Muscle of leg (tissue), 11 donors: Measurements from ENCODE around the gene FRAS1. TPM values are rescaled to one million over a fixed set of nuclear protein-coding genes. Genes with fewer than 3 reads are reported as not detected.

Experiments
- DNase-seq: peaks from one replicate; pipeline ENCODE4 v3.0.0; 2013
- H3K27ac ChIP-seq: one replicate; pipeline ENCODE4 v1.5.1; 2013; ENCODE audit warnings: mild to moderate bottlenecking, low read length, control low read depth
- H3K27me3 ChIP-seq: one replicate; pipeline ENCODE4 v1.6.1; 2013; ENCODE audit warnings: low read length; ENCODE audit not compliant: control insufficient read depth, insufficient read depth
- H3K36me3 ChIP-seq: one replicate; pipeline ENCODE4 v1.6.1; 2013; ENCODE audit warnings: low read length; ENCODE audit not compliant: control insufficient read depth, insufficient read depth
- H3K4me1 ChIP-seq: one replicate; pipeline ENCODE4 v1.6.1; 2013; ENCODE audit warnings: low read length; ENCODE audit not compliant: control insufficient read depth, insufficient read depth
- H3K4me3 ChIP-seq: one replicate; pipeline ENCODE4 v1.5.1; 2013; ENCODE audit warnings: low read length, control low read depth
- H3K9me3 ChIP-seq: replicated peaks from 2 replicates; pipeline ENCODE4 v1.6.1; 2013; ENCODE audit warnings: low read depth, low read length; ENCODE audit not compliant: control insufficient read depth
- WGBS: methylation state at CpG from one replicate; pipeline ENCODE4 v1.1.5; 2013; ENCODE audit warnings: missing lambda C conversion rate; ENCODE audit not compliant: insufficient coverage; 5-methylcytosine and 5-hydroxymethylcytosine counted together
- polyA plus RNA-seq, 8 donors: library from polyadenylated mRNA; unstranded; fragments of 120-200 nt; gene quantifications; one replicate each; pipeline versions ENCODE4 v1.2.1 to v1.2.3, GENCODE V29; 2013; ENCODE audit warnings: inconsistent platforms in 1 of 8, low replicate concordance in 1 of 8; ENCODE audit not compliant: insufficient read length in 8 of 8, insufficient read depth in 1 of 8
- total RNA-seq: library from RNA; stranded (reverse); fragments of 120-200 nt; gene quantifications from one replicate; pipeline ENCODE4 v1.2.4, GENCODE V29; 2013

The FRAS1 gene
- total and polyA plus RNA-seq, 9 donors: 3.6 to 15.8 (median 7.4) TPM

DNA sequence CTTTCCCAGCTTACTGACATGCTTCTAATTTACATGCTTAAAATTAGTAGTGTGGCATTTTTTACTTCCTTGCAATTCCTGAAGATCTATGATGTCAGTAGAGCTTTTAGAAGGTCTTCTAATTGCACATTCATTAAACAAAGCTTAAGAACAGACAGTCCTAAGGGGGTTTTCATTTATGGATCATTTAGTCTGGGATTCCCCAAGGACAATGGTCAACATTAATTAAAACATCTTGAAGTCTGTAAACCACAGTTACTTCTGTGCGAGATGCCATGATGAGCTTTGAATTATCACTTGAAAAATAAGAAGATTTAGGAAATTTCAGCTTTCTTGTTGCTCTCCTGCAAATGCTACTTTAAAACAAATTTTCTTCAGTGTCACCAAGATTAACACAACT, 514.7 kb downstream of the FRAS1 start:
- DNase-seq: no peak
- Histone ChIP-seq H3K36me3 (no peaks in the 10 kb centered on the region), H3K27ac (no peak overlapping the region), H3K9me3 (no peaks in the 10 kb centered on the region), H3K27me3 (no peaks in the 10 kb centered on the region), H3K4me1 (peaks cover 8% of the 10 kb centered on the region), H3K4me3 (no peak overlapping the region)
- no CpG with 5 or more reads among the region's 1 CpG for WGBS

DNA sequence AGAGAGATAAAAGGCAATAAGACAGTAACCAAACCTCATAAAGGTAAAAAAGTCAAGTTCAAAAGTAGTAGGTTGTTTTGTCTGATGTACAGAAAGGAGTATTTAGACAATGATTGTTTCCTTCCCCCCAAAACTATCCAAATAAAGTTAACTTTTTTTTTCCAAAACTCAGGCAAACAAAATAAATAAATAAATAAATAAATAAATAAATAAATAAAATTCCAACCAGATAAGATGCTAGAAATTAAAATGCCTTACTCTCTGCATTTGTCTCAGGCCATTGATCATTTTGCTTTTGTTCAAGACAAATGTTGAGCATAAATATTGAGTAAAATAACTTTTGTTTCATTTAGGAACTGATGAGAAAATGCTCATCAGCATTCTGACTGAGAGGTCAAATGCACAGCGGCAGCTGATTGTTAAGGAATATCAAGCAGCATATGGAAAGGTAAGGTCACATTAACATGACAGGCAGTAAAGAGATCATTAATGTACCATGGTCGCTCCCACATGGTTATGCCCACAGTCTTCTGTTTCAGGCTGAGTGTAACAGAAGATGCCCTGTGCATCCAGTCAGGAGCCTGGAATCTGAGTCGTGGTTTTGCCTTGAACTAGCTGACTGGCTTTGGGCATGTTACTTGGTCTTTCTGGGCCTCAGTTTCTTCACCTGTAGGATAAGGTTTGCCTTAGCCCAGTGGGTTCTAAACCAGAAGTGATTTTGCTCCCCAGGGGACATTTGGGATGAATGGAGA, 521.7 kb downstream of the FRAS1 start:
- no peaks in the 10 kb centered on the region for H3K9me3 ChIP-seq
- no peaks in the 10 kb centered on the region for H3K27me3 ChIP-seq
- H3K4me3 ChIP-seq: no peak overlapping the region
- DNase-seq: no peak
- WGBS: 96% methylated on average over 3 of the region's 3 CpGs
- H3K27ac ChIP-seq: no peak overlapping the region
- no peaks in the 10 kb centered on the region for H3K36me3 ChIP-seq
- no peaks in the 10 kb centered on the region for H3K4me1 ChIP-seq

DNA sequence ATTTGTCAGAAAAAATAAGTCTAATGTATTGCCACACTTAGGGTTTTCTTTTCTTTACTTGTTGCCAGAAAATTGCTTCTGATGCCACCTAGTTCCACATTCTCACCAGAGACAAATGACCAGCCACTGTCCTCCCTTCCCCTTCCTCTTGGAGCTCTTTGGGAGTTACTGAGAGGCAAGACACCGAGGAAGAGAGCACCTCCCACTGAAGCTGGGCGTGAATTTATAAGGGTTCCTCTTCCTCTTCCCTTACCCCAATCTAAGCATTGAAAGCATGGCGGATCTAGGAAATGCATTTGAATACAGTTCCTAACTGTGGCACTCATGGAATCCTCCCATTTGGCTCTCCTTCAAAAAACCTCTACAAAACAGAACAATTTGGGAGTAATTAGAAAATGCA, 524.5 kb downstream of the FRAS1 start:
- 67% methylated on average over 1 of the region's 3 CpGs for WGBS
- H3K4me1 ChIP-seq: no peaks in the 10 kb centered on the region
- H3K27ac ChIP-seq: no peak overlapping the region
- peak; percentile 33 for DNase-seq
- no peaks in the 10 kb centered on the region for H3K27me3 ChIP-seq
- H3K9me3 ChIP-seq: no peaks in the 10 kb centered on the region
- no peak overlapping the region for H3K4me3 ChIP-seq
- H3K36me3 ChIP-seq: no peaks in the 10 kb centered on the region

DNA sequence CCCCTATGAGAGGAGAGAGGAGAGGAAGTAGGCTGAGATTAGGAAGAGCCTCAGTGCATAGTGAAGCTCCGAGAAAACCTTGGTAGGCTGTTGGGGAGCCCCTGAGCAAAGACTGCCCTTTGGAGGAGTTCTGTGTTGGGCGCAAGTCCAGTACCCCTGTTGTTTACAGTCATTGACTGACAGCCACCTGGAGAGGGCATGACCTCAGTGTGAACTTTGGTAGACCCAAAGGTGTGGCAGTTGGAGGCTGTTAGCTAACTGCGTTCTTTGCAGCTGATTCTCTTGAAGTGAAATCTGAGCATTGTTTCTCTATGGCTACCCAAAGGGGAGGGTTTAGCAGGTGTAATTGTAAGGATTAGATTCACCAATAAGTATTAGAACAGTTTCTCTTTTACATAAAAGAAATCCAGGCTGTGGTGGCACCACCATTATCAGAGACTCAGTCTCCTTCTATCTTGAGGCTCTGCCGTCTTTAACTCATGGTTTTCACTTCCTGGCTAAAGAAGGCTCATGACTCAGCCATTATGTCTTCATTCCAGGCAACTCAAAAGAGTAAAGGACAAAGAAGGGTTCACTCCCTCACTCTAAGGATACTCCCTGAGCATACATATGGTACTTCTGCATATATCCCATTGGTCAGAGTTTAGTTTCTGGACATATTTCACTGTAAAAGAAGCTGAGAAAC, 527.9 kb downstream of the FRAS1 start:
- Histone ChIP-seq H3K36me3 (no peaks in the 10 kb centered on the region), H3K9me3 (no peaks in the 10 kb centered on the region), H3K27ac (no peak overlapping the region), H3K4me3 (no peak overlapping the region), H3K4me1 (no peaks in the 10 kb centered on the region), H3K27me3 (no peaks in the 10 kb centered on the region)
- no peak for DNase-seq
- WGBS: 92% methylated on average over 3 of the region's 4 CpGs

DNA sequence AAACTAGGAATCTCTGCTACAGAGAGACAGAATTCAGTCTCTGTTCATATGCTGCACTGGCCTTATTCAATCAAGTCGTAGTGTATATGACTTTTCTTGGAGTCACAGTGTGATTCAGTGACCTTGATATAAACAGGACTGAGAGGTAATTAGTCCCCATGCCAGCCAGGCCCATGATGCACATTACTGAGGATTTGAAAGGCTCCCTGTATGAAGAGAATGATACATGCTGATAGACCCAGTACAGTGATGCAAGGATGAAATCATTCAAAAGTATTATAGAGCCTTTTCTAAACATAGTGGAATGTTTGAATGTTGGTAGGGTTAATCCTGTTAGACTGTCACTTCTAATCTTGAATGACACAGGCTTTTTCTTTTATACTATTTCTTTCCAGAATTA, 528.5 kb downstream of the FRAS1 start:
- whole genome bisulfite sequencing: no CpG with 5 or more reads among the region's 1 CpG
- Histone ChIP-seq H3K27ac (no peak overlapping the region), H3K4me3 (no peak overlapping the region), H3K36me3 (no peaks in the 10 kb centered on the region), H3K27me3 (no peaks in the 10 kb centered on the region), H3K9me3 (no peaks in the 10 kb centered on the region), H3K4me1 (no peaks in the 10 kb centered on the region)
- DNase-seq: no peak

DNA sequence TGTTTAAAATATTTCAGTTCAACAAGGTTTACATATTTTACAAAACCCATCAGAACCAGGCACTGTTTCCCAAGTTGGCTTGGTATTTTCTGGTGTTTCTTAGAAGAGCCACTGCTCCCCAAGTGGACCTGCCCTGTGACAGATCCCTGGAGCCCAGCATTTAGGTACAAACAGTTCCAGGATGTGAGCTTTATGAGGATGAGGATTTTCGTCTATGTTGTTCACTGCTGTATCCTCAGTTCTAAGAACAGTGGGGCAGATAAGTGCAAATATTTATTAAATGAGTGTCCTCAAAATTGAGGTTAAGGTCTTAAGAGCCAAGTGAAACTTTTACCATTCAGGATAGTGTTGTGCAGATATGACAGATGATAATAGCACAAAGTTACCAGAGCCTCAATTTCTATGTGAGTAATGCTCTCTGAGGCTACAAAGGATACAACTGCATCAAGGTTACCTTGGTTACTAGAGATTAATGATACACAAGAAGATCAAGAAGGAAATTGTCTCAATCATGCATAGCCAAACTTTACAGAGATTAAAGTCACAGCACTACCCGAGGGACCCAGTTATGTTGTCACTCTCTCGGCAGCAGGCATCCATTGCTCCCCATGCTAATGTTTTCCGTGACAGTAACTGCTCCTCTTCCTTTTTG, 531.9 kb downstream of the FRAS1 start:
- H3K9me3 ChIP-seq: no peaks in the 10 kb centered on the region
- H3K27ac ChIP-seq: no peak overlapping the region
- no peaks in the 10 kb centered on the region for H3K27me3 ChIP-seq
- H3K4me1 ChIP-seq: no peaks in the 10 kb centered on the region
- DNase-seq: no peak
- H3K4me3 ChIP-seq: no peak overlapping the region
- H3K36me3 ChIP-seq: no peaks in the 10 kb centered on the region
- WGBS: 45% methylated on average over 4 of the region's 4 CpGs

DNA sequence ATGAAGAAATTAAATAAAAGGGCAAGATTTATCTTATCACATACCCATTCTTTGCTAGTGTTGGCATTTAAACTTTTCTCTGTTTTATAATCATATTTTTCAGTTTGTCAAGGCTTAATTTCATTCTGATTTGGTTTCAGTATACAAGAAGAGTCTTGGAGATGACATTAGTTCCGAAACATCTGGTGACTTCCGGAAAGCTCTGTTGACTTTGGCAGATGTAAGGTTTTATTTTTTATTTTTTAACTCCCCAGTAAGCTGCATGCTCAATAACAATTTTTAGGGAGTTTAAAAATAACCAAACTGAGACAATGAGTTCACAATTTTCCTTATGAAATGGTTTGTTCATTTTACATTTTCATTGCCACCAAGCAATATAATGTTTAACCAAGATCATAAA, 534.3 kb downstream of the FRAS1 start:
- Histone ChIP-seq H3K4me1 (no peaks in the 10 kb centered on the region), H3K27ac (peak overlapping the region; percentile 69), H3K4me3 (no peak overlapping the region), H3K27me3 (no peaks in the 10 kb centered on the region), H3K36me3 (no peaks in the 10 kb centered on the region), H3K9me3 (no peaks in the 10 kb centered on the region)
- WGBS: no CpG with 5 or more reads among the region's 2 CpGs
- peak; percentile 76 for DNase-seq

DNA sequence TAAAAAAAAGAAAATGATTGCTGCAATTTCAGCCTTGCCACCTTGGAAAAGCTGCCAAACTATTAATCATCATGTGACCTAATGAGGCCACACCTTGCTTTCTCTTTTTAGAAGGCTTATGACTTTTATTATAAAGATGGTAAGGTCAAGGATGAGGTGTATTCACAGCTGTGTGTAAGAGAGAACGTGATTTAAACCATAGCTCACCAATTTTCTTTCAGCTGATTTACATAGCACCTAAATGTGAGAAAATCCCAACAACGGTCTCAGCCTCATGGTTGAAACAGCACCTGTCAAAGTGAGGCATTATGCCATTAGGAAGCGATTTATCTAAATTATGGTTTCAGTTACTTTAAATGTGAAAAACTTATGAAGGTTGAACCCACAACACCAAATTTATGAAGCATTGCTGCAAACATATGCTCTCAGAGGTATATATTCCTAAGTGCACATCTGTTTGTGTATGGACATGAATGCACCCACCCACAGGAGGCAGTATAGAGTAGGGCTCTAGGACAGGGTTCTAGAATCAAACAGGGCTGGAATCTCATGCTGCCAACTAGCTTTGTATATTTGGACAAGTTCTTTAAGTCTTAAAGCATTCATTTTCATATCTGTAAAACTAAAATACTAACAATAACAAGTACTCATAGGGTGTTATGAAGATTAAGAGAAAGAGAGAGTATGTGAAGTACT, 535.1 kb downstream of the FRAS1 start:
- DNase-seq: no peak
- Histone ChIP-seq H3K36me3 (no peaks in the 10 kb centered on the region), H3K27ac (no peak overlapping the region), H3K27me3 (no peaks in the 10 kb centered on the region), H3K4me3 (no peak overlapping the region), H3K9me3 (no peaks in the 10 kb centered on the region), H3K4me1 (no peaks in the 10 kb centered on the region)
- WGBS: no CpG with 5 or more reads among the region's 3 CpGs
